ENCODE measurements around the gene ZMIZ1.

Gene ZMIZ1

GRCh38 chr10:79070081-79070605, 1.4 kb downstream of the ZMIZ1 start:
- TF ChIP-seq CTCF (IDR thresholded peaks at IDR 0.05; ENCODE audit: low read depth, low read length, missing control alignments): no peak
- Histone ChIP-seq H3K4me3 (ENCODE audit: low read depth, low read length) (peak overlapping the region; percentile 91), H3K27me3 (replicated peaks) (no peaks in the 10 kb centered on the region), H3K27ac (peak overlapping the region; percentile 42), H3K36me3 (replicated peaks) (no peaks in the 10 kb centered on the region)
- no peak for DNase-seq
- in situ Hi-C loops (cut with HindIII; ENCODE audit: low pct_ligation_motif_present, low sequenced_read_pairs): no loop called here

- no peaks in the 10 kb centered on the region for H3K27me3 ChIP-seq (replicated peaks)
- no peak for TF ChIP-seq CTCF (IDR thresholded peaks at IDR 0.05; ENCODE audit: low read depth, low read length, missing control alignments)
- peak; percentile 45 for DNase-seq
- in situ Hi-C loops (cut with HindIII; ENCODE audit: low pct_ligation_motif_present, low sequenced_read_pairs): no loop called here
- peak overlapping the region; percentile 91 for H3K4me3 ChIP-seq (ENCODE audit: low read depth, low read length)
- H3K27ac ChIP-seq: peak overlapping the region; percentile 43
- H3K36me3 ChIP-seq (replicated peaks): no peaks in the 10 kb centered on the region
Measured at GRCh38 chr10:79070606-79071395, 2.0 kb downstream of the ZMIZ1 start.

- Histone ChIP-seq H3K4me3 (ENCODE audit: low read depth, low read length) (peak overlapping the region; percentile 91), H3K27me3 (replicated peaks) (no peaks in the 10 kb centered on the region), H3K36me3 (replicated peaks) (no peaks in the 10 kb centered on the region), H3K27ac (no peak overlapping the region)
- no peak for DNase-seq
- no peak for TF ChIP-seq CTCF (IDR thresholded peaks at IDR 0.05; ENCODE audit: low read depth, low read length, missing control alignments)
- in situ Hi-C loops (cut with HindIII; ENCODE audit: low pct_ligation_motif_present, low sequenced_read_pairs): no loop called here
Measured at GRCh38 chr10:79071396-79071923, 2.7 kb downstream of the ZMIZ1 start.

GRCh38 chr10:79072041-79072441, 3.3 kb downstream of the ZMIZ1 start:
- H3K36me3 ChIP-seq (replicated peaks): no peaks in the 10 kb centered on the region

GRCh38 chr10:79072994-79073645, 4.4 kb downstream of the ZMIZ1 start:
- no peak overlapping the region for H3K27ac ChIP-seq
- no peak for DNase-seq
- H3K4me3 ChIP-seq (ENCODE audit: low read depth, low read length): no peak overlapping the region
- peak; percentile 37 for TF ChIP-seq CTCF (IDR thresholded peaks at IDR 0.05; ENCODE audit: low read depth, low read length, missing control alignments)
- H3K27me3 ChIP-seq (replicated peaks): no peaks in the 10 kb centered on the region
- in situ Hi-C loops (cut with HindIII; ENCODE audit: low pct_ligation_motif_present, low sequenced_read_pairs): no loop called here
- H3K36me3 ChIP-seq (replicated peaks): no peaks in the 10 kb centered on the region

More at GRCh38 chr10:79072041-79072441, 3.3 kb downstream of the ZMIZ1 start:
- in situ Hi-C loops (cut with HindIII; ENCODE audit: low pct_ligation_motif_present, low sequenced_read_pairs): no loop called here
- H3K27me3 ChIP-seq (replicated peaks): no peaks in the 10 kb centered on the region
- TF ChIP-seq CTCF (IDR thresholded peaks at IDR 0.05; ENCODE audit: low read depth, low read length, missing control alignments): no peak
- no peak for DNase-seq
- no peak overlapping the region for H3K27ac ChIP-seq
- H3K4me3 ChIP-seq (ENCODE audit: low read depth, low read length): peak overlapping the region; percentile 17

Measured in brain microvascular endothelial cell (primary cell).